Bone marrow (tissue), 2 donors: ENCODE data around the gene QRFP.
"Not testable (repeated sequence)": the region's sequence is repeated elsewhere in the genome, so short reads cannot be mapped to it uniquely, and the experiment has no call there.

ENCODE experiments used
- DNase-seq, 2 donors: peaks; one replicate each; lab custom pipeline; 2025; lab: John Stamatoyannopoulos, UW

QRFP gene

GRCh38 chr9:130849356-130849755 lies 47.3 kb downstream of the QRFP start:
- no peak for DNase-seq

- DNase-seq = not testable (repeated sequence)
These were observed 48.1 kb downstream of the QRFP start for GRCh38 chr9:130848514-130848913.

DNA sequence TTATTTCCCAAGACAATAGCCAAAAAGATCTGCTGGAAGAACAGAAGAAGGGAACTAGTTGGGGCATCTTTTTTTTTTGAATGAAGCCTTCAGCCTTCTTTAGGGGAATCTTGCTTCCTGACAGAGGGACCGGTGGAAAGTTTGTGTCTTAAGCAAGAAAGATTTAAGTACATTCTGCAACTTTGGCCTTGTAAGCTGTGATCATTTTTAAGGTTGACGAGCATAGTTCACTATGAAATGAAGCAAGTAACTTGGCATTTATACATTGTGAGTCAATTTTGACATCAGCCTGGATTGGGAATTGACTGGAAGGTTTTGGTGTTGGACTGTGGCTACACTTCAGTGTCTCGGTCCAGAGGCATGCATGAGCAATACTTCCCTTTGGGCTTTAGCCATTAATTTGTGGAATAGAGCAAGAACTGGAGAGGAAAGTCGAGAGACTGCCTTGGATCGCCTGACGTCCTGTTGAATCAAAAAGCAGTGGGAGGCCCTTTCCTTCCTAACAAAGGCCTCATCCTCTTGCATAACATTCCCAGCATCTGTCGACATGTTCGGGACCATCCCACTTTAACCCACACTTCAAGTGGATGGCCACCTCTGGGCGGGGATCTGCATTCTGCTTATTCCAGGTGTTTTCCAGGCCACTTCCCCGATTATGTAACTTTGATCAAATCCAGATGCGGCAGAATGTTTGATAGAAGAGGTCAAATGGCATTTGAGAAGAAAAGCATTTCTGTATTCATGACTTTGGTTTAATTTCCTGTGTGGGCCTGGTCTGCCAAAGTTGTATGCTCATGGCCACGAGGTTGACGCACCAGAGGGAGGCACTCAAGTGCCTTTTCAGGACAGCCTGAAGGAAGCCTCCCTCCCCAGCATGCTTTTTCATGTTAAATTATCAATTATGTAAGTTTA lies 49.0 kb downstream of the QRFP start:
- no peak for DNase-seq

GRCh38 chr9:130846487-130847305 lies 49.9 kb downstream of the QRFP start:
- DNase-seq = no peak

- DNase-seq = no peak
These were observed 50.6 kb downstream of the QRFP start for GRCh38 chr9:130845901-130846481.

- no peak for DNase-seq
These were observed 51.4 kb downstream of the QRFP start for GRCh38 chr9:130845254-130845653.

GRCh38 chr9:130844044-130844451 lies 52.6 kb downstream of the QRFP start:
- DNase-seq = no peak

DNA sequence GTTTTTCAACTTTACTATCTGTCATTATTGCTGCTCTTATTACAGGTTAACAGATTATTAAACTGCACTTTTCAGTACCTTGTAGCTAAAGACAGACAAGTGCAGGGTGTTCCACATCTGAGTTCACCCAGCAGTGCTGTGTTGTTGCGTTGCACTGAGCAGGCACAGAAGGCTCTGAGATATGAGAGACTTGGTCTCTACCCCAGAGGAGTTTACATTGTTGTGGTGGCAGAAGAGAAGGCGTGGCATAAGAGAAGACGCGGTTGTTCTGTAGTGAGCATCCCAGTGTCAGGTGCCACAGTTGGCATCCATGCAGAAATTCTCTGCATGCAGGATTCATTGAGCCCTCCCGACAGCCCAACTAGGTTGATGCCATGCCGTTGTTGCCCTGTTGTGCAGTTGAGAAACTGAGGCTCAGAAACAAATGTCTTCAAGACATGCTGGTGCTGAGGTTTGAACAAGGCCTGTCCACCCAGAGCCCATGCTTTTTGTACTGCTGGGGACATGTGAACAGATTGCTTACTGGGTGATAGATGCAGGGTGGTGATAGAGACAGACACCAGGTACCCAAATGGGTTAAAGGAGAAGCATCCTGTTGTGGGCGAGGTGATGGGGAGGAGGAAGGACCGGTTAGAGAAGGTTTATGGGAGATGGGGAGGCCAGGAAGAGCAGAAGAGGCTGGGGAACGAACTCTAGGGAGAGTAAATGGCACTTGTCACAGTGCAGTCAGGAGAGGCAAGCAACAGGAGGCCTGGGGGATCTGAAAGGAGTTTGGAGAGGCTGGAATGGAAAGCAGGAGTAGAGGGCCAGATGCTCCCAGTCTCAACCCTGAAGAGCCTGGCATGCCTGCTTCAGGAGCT lies 53.3 kb downstream of the QRFP start:
- DNase-seq = no peak
